Prostate gland (tissue), 2 donors: Measurements from ENCODE around the gene SETBP1. TPM values are rescaled to one million over a fixed set of nuclear protein-coding genes. Genes with fewer than 3 reads are reported as not detected.

ENCODE experiments used
- DNase-seq: peaks from one replicate; pipeline ENCODE4 v3.0.0-alpha.2; 2019; ENCODE audit warnings: low spot score
- H3K27ac ChIP-seq, 2 donors: fragments of 200-600 bp; sonication (generic); 2 replicates each; pipeline ENCODE4 v1.5.1; 2017 to 2019
- H3K27me3 ChIP-seq: fragments of 200-600 bp; sonication (generic); replicated peaks from 2 replicates; pipeline ENCODE4 v1.5.1; 2019; ENCODE audit not compliant: insufficient read depth
- H3K36me3 ChIP-seq, 2 donors: fragments of 200-600 bp; sonication (generic); 1 replicate in 1 of 2; 2 replicates in 1 of 2; pipeline versions ENCODE4 v1.5.1 to v1.8.1; 2017 to 2019
- H3K4me1 ChIP-seq: fragments of 200-600 bp; sonication (generic); replicated peaks from 2 replicates; pipeline ENCODE4 v1.5.1; 2019
- H3K4me3 ChIP-seq, 2 donors: fragments of 200-600 bp; sonication (generic); 2 replicates each; pipeline ENCODE4 v1.5.1; 2017 to 2019
- H3K9me3 ChIP-seq: fragments of 200-600 bp; sonication (generic); 2 replicates; pipeline ENCODE4 v1.5.1; 2017
- CTCF ChIP-seq, 4 experiments: fragments of 200-600 bp in 2 of 4; fragments of 450-650 bp in 2 of 4; sonication (generic) in 2 of 4; IDR thresholded peaks; 1 replicate in 3 of 4; 2 replicates in 1 of 4; pipeline ENCODE4 v1.5.1; 2016 to 2019; ENCODE audit warnings: antibody characterized with exemption in 4 of 4, mild to moderate bottlenecking in 2 of 4, moderate library complexity in 2 of 4
- POLR2A ChIP-seq: fragments of 450-650 bp; IDR thresholded peaks from one replicate; pipeline ENCODE4 v1.6.1; 2016; ENCODE audit warnings: antibody characterized with exemption, mild to moderate bottlenecking
- POLR2AphosphoS5 ChIP-seq: sonication (generic); formaldehyde crosslinking; IDR thresholded peaks from one replicate; pipeline ENCODE4 v1.6.1; 2017; ENCODE audit warnings: antibody characterized with exemption
- WGBS: methylation state at CpG from one replicate; pipeline ENCODE4 v1.1.5; 2018; 5-methylcytosine and 5-hydroxymethylcytosine counted together
- intact Hi-C: fragments of 100-400 bp; cut with DNase I; formaldehyde crosslinking; loops from one replicate; pipeline ENCODE4 v1.14.2; 2022
- total RNA-seq, 2 donors: library from RNA; depleted of rRNA; stranded (reverse); fragments of >200 nt; gene quantifications; one replicate each; pipeline ENCODE4 v1.1.0, GENCODE V29; 2016

The SETBP1 gene
- total RNA-seq, 2 donors from 2014 or later = 28.4 to 45.1 TPM

- H3K36me3 ChIP-seq = no peaks in the 10 kb centered on the region
- TF ChIP-seq POLR2AphosphoS5 = no peak
- TF ChIP-seq POLR2A = no peak
- no peak for TF ChIP-seq CTCF (IDR thresholded peaks at IDR 0.05)
- no peak overlapping the region for H3K27ac ChIP-seq
- no peaks in the 10 kb centered on the region for H3K27me3 ChIP-seq
- DNase-seq = no peak
- WGBS = 94% methylated on average over 5 of the region's 5 CpGs
- no peaks in the 10 kb centered on the region for H3K4me1 ChIP-seq
- intact Hi-C loops = no loop called here
- H3K4me3 ChIP-seq = no peak overlapping the region
- H3K9me3 ChIP-seq = no peaks in the 10 kb centered on the region
These were observed 422.8 kb downstream of the SETBP1 start for GRCh38 chr18:45103319-45104048.

- H3K27ac ChIP-seq = no peak overlapping the region
- no peak for TF ChIP-seq POLR2A
- TF ChIP-seq POLR2AphosphoS5 = no peak
- no peak for TF ChIP-seq CTCF (IDR thresholded peaks at IDR 0.05)
- WGBS = 71% methylated on average over 1 of the region's 1 CpG
- no peak overlapping the region for H3K4me3 ChIP-seq
- H3K27me3 ChIP-seq = no peaks in the 10 kb centered on the region
- no peaks in the 10 kb centered on the region for H3K4me1 ChIP-seq
- no peaks in the 10 kb centered on the region for H3K9me3 ChIP-seq
- H3K36me3 ChIP-seq = no peaks in the 10 kb centered on the region
- no peak for DNase-seq
- intact Hi-C loops = no loop called here
These were observed 423.3 kb downstream of the SETBP1 start for GRCh38 chr18:45104049-45104395.

GRCh38 chr18:45106331-45106774 is 425.7 kb downstream of the SETBP1 start:
- H3K27ac ChIP-seq = no peak overlapping the region
- intact Hi-C loops = no loop called here
- no peak for DNase-seq
- H3K4me1 ChIP-seq = no peaks in the 10 kb centered on the region
- 82% methylated on average over 2 of the region's 2 CpGs for WGBS
- no peaks in the 10 kb centered on the region for H3K36me3 ChIP-seq
- TF ChIP-seq CTCF (IDR thresholded peaks at IDR 0.05) = no peak
- TF ChIP-seq POLR2A = no peak
- no peak for TF ChIP-seq POLR2AphosphoS5
- H3K27me3 ChIP-seq = no peaks in the 10 kb centered on the region
- H3K9me3 ChIP-seq = no peaks in the 10 kb centered on the region
- no peak overlapping the region for H3K4me3 ChIP-seq

GRCh38 chr18:45107425-45107824 is 426.7 kb downstream of the SETBP1 start:
- Histone ChIP-seq H3K9me3 (no peaks in the 10 kb centered on the region), H3K27ac (no peak overlapping the region), H3K36me3 (no peaks in the 10 kb centered on the region), H3K27me3 (no peaks in the 10 kb centered on the region), H3K4me3 (no peak overlapping the region), H3K4me1 (no peaks in the 10 kb centered on the region)
- WGBS = 97% methylated on average over 1 of the region's 1 CpG
- intact Hi-C loops = no loop called here
- no peak for TF ChIP-seq CTCF (IDR thresholded peaks at IDR 0.05)
- no peak for TF ChIP-seq POLR2A
- no peak for TF ChIP-seq POLR2AphosphoS5
- no peak for DNase-seq

GRCh38 chr18:45108754-45109153 is 428.1 kb downstream of the SETBP1 start:
- Histone ChIP-seq H3K4me3 (no peak overlapping the region), H3K9me3 (no peaks in the 10 kb centered on the region), H3K36me3 (no peaks in the 10 kb centered on the region), H3K4me1 (no peaks in the 10 kb centered on the region), H3K27me3 (no peaks in the 10 kb centered on the region), H3K27ac (no peak overlapping the region)
- no peak for TF ChIP-seq POLR2AphosphoS5
- TF ChIP-seq CTCF (IDR thresholded peaks at IDR 0.05) = no peak
- no peak for TF ChIP-seq POLR2A
- intact Hi-C loops = no loop called here
- DNase-seq = no peak
- WGBS = 86% methylated on average over 7 of the region's 7 CpGs
